ENCODE measurements around the gene ACP6.

DNA sequence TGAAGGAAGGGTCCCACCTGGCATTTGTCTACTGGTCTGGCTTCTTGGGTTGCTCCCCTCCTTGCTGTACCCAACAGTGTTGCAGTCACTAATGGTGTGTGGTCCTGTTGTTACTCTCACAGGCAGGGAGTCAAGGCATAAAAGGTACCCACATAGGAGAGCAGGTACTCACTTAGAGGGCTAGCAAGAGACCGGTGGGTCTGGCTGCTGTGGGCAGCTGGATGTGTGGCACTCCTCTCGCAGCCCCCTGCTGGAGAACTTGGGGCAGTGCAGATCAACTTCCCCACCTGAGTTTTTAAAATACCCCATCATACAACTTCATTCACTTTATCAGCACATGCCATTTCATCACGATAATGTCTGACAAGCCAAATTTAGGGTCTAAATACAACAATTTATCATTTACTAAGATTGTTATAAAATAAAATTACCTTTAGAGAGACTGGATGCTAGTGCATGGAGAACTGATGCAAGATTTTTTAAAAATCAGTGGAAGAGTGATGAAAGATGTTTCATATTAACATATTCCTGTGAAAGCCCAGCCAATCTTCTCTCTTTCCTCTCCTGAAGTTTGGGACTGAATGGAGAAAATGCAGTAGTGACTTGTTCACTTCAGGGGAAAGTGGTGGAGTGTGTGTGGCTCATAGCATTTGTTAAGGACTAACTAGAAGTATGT, 42.8 kb downstream of the ACP6 start:
- TF ChIP-seq EZH2 (IDR thresholded peaks at IDR 0.05) (no peak), POLR2AphosphoS5 (IDR thresholded peaks at IDR 0.05; ENCODE audit: borderline replicate concordance, low read depth, low read length) (no peak), FOXP2 (optimal IDR thresholded peaks at IDR 0.05; ENCODE audit: control extremely low read depth, extremely low read length, insufficient read depth) (no peak)
